Activated CD8-positive, alpha-beta memory T cell treated with anti-CD3 and anti-CD28 coated beads for 4 hours (primary cell): ENCODE data around the gene BOC.

Experiments
- DNase-seq, 2 donors: peaks; one replicate each; pipeline ENCODE4 v3.0.0-alpha.2; 2020; ENCODE audit warnings: low read depth in 2 of 2

The BOC gene

DNA sequence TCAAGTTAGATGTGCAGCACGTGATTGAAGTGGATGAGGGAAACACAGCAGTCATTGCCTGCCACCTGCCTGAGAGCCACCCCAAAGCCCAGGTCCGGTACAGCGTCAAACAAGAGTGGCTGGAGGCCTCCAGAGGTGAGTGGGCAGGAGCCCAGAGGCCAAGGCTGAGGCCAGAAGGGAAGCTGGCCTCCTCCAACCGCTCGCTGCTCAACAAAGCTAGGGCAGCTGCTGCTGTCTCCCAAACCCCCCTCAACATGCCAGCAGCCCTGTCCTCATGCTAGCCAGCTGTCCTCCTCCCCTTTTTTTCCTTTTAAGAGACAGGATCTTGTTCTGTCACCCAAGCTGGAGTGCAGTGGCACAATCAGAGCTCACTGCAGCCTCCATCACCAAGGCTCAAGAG is 57.0 kb downstream of the BOC start:
- no peak for DNase-seq

GRCh38 chr3:113268942-113269341 is 57.6 kb downstream of the BOC start:
- no peak for DNase-seq

- DNase-seq, result no peak
Observed at GRCh38 chr3:113269661-113270060, 58.3 kb downstream of the BOC start.

DNA sequence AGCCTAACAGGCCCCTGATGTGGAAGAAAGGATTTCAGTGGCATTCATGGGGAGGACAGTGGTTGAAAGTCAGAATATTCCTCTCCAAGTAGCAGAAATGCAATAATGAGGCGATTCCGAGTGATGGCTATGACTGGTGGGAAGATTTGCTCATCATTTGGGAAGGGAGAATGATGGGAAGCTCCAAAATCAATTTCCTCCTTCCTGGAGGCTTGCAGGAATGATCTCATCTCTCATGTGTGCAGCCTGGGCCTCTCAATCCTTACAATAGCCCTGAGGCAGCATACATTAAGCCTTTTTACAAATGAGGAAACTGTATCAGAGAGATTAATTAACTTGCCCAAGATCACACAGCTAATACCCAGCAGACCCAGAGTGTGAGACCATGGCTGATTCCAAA is 58.7 kb downstream of the BOC start:
- DNase-seq, result no peak

GRCh38 chr3:113270786-113271185 is 59.4 kb downstream of the BOC start:
- no peak for DNase-seq

GRCh38 chr3:113271189-113271588 is 59.8 kb downstream of the BOC start:
- no peak for DNase-seq

- no peak for DNase-seq
Observed at GRCh38 chr3:113271594-113272384, 60.4 kb downstream of the BOC start.

GRCh38 chr3:113272385-113272779 is 61.0 kb downstream of the BOC start:
- DNase-seq, result no peak

DNA sequence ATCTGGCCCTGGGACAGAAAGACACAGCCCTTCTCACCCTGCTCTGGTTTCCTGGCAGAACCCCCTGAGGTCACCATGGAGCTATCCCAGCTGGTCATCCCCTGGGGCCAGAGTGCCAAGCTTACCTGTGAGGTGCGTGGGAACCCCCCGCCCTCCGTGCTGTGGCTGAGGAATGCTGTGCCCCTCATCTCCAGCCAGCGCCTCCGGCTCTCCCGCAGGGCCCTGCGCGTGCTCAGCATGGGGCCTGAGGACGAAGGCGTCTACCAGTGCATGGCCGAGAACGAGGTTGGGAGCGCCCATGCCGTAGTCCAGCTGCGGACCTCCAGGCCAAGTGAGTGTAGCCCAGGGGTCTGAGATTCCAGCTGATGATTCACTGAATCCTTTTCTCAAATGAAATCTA is 61.7 kb downstream of the BOC start:
- DNase-seq, result no peak

DNA sequence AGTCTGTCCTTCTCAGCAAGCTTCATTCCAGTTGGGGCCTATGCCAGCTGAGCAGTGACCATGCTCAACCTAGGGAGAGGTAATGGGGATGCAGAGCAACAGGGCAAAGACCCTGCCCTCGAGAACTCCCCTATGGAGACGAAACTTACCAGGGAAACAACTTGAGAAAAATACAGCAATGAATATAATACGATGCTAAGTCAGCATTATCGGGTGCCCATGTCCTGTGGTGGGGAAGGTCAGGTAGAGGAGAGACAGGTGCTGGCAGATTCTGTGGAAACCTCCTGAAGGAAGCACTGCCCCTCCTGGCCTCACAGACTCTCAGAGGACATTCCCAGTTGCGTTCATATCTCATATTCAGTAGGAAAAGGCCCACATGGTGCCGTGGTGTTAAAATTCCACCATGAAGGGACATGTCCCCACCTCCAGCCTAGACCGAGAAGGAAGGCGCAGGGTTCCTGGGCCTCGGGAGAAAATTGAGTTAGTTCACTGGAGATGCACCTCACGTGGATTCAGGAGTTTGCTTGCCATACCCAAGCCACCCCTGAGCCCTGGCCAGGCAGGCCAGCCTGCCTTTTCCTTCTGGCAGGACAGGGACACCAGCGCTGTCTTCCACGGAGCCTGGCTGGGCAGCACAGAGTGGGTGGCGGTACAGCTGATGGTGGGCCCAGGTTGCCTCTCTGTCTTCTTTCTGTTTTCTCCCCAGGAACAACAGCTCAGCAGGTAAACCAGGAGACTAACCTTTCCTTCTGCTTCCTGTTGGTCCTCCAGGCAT is 62.4 kb downstream of the BOC start:
- DNase-seq, result no peak

- DNase-seq, result no peak
Observed at GRCh38 chr3:113274425-113275257, 63.3 kb downstream of the BOC start.

DNA sequence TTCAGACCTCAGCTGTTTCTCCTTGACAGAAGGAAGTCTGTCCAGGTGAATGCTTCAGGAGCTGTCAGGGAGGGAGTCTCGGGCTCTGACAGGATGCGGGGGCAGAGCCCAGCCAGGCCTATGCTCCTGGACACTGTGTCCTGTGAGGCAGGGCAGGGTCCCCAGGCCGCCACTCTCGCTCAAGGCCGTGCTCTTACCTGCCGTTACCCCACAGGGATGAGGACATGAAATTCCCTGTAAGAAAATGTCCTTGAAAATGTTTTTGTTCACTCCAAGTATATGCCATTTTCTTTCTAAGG is 63.9 kb downstream of the BOC start:
- DNase-seq, result no peak

DNA sequence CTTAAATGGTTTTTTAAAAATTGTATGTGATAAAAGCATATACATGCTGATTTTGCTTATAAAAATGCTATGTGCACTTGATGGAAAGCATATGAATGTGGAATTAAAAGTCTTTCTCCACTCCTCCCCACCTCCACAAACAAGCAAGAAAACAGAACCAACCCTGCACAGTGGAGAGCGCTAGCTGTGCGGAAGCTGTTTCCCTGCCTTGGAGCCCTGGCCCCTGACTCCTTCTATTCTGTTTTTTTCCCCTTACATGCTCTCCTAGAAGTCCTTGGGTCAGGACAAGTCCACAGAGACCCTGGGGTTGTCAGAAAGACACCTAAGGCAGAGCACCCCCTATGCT is 64.2 kb downstream of the BOC start:
- no peak for DNase-seq

GRCh38 chr3:113275929-113276750 is 64.8 kb downstream of the BOC start:
- no peak for DNase-seq

GRCh38 chr3:113276751-113277080 is 65.4 kb downstream of the BOC start:
- no peak for DNase-seq

- DNase-seq, result no peak
Observed at GRCh38 chr3:113277414-113277813, 66.1 kb downstream of the BOC start.

DNA sequence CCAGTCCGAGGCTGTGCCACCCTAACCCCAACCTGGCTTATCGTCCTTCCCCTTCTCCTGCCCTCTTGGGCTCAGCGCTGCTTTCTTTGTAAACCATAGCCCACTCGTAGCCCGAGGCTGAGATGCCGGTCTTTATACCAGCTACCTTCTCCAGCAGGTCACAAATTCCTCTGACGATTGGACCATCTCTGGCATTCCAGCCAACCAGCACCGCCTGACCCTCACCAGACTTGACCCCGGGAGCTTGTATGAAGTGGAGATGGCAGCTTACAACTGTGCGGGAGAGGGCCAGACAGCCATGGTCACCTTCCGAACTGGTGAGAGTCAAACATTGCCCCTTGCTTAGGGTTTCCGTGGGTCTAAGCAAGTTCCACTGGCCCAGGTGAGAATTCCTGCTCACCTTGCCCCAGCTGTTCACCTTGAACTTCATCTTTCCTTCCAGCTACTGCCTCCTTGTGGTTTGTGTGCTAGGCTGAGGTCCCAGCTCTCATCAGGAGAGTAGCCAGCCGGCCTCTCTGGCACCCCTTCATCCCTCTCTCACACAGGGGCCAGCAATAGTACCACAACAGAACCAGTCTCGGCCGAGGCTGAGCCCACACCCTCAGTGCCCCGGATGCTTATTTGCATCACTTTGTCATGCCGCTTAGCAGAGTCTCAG is 66.7 kb downstream of the BOC start:
- DNase-seq, result no peak

GRCh38 chr3:113278599-113278955 is 67.2 kb downstream of the BOC start:
- DNase-seq, result no peak

DNA sequence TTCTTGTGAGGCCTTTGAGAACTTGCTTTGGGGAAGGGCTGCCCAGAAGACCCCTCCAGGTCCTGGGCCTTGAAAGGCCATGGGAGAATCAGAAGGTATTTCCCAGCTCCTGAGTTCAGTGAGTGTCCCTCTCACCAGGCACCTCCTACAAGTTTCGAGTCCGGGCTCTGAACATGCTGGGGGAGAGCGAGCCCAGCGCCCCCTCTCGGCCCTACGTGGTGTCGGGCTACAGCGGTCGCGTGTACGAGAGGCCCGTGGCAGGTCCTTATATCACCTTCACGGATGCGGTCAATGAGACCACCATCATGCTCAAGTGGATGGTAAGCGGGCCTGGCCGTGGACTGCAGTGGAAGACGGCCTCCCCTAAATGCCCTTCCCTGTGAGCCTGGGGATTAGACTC is 68.3 kb downstream of the BOC start:
- no peak for DNase-seq

GRCh38 chr3:113283306-113283705 is 71.9 kb downstream of the BOC start:
- no peak for DNase-seq

DNA sequence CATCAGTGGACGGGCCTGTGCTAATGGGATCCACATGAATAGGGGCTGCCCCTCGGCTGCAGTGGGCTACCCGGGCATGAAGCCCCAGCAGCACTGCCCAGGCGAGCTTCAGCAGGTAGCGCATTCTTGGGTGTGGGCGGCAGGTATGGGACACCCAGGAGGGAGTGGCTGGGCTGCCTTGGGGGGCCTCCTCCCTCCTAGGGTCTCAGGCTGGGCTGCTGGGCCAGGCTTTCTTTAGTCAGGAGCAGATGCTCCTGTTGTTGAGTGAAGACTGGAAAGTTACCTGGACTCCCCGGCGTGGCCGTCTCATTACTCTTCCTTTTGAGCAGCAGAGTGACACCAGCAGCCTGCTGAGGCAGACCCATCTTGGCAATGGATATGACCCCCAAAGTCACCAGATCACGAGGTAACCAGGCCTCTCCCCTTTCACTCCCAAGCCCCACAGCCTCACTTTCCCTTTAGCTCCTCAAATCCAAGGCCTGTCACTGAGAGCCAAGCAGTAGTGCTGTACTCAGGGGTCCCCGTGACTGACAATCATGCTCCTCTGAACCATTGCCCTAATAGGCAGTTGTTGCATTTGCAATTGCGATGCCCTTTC is 73.2 kb downstream of the BOC start:
- DNase-seq, result no peak
